HepG2 (cell line): Measurements from ENCODE around the gene ZNF491. TPM values are rescaled to one million over a fixed set of nuclear protein-coding genes. Genes with fewer than 3 reads are reported as not detected.

ENCODE experiments used
- TEAD2 ChIP-seq: sonication (generic); formaldehyde crosslinking; IDR thresholded peaks from 2 replicates; pipeline ENCODE4 v1.9.0; 2021; ENCODE audit warnings: missing genetic modification reagents
- ZFX ChIP-seq: sonication (generic); formaldehyde crosslinking; IDR thresholded peaks from 2 replicates; pipeline ENCODE4 v1.4.0; 2020; ENCODE audit warnings: mild to moderate bottlenecking, low read depth, missing genetic modification reagents, moderate library complexity
- ZNF407 ChIP-seq: sonication (generic); formaldehyde crosslinking; IDR thresholded peaks from one replicate; pipeline ENCODE4 v1.5.1; 2020; ENCODE audit warnings: mild to moderate bottlenecking, missing genetic modification reagents; ENCODE audit errors: not compliant biosample characterization
- ZNF563 ChIP-seq: sonication (generic); formaldehyde crosslinking; IDR thresholded peaks from 2 replicates; pipeline ENCODE4 v1.8.0; 2022; ENCODE audit warnings: mild to moderate bottlenecking, moderate library complexity, missing genetic modification reagents
- polyA plus RNA-seq, 8 experiments: library from polyadenylated mRNA; depleted of rRNA in 3 of 8; stranded (reverse) in 7 of 8; unstranded in 1 of 8; fragments of >200 nt; fragmentation: Illumina TruSeq in 4 of 8; extraction: Trizol in 4 of 8; gene quantifications; 2 replicates each; pipeline versions ENCODE4 v1.2.1 to v1.2.3, GENCODE V29; 2011 to 2016; ENCODE audit warnings: low read depth in 4 of 8, missing spikeins in 1 of 8, mixed read lengths in 1 of 8; ENCODE audit not compliant: insufficient read depth in 1 of 8
- total RNA-seq, 5 experiments: library from RNA; depleted of rRNA; stranded (reverse); fragments of >200 nt; fragmentation: Illumina TruSeq; extraction: Trizol; gene quantifications; 2 replicates each; pipeline ENCODE4 v1.2.3, GENCODE V29; 2016; ENCODE audit warnings: low read depth in 1 of 5
- TF ChIP-seq, protein P1 (sequence below): sonication (generic); formaldehyde crosslinking; IDR thresholded peaks from 2 replicates; pipeline ENCODE4 v1.4.0; 2020; ENCODE audit warnings: mild to moderate bottlenecking, low read depth, missing genetic modification reagents

Gene ZNF491
- total and polyA plus RNA-seq, 2 of the 13 experiments (the other 11 are each of a cell fraction or from before 2014, with no cell fraction given): 0.57 to 2.2 TPM

GRCh38 chr19:11792942-11793341 lies 5.4 kb upstream of the ZNF491 start (continued):
- TF ChIP-seq ZFX (CRISPR knock-in tag) (no peak), TEAD2 (CRISPR knock-in tag) (no peak), ZNF563 (CRISPR knock-in tag) (no peak), ZNF407 (CRISPR knock-in tag) (no peak)
- TF ChIP-seq, protein P1, sequence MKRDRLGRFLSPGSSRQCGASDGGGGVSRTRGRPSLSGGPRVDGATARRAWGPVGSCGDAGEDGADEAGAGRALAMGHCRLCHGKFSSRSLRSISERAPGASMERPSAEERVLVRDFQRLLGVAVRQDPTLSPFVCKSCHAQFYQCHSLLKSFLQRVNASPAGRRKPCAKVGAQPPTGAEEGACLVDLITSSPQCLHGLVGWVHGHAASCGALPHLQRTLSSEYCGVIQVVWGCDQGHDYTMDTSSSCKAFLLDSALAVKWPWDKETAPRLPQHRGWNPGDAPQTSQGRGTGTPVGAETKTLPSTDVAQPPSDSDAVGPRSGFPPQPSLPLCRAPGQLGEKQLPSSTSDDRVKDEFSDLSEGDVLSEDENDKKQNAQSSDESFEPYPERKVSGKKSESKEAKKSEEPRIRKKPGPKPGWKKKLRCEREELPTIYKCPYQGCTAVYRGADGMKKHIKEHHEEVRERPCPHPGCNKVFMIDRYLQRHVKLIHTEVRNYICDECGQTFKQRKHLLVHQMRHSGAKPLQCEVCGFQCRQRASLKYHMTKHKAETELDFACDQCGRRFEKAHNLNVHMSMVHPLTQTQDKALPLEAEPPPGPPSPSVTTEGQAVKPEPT (CRISPR knock-in tag): no peak
